Measurements from ENCODE around the gene FUZ. TPM values are rescaled to one million over a fixed set of nuclear protein-coding genes. Genes with fewer than 3 reads are reported as not detected.
A peak's percentile ranks its signal among the peaks of the same experiment; 100 is the strongest.

Gene FUZ
- total RNA-seq, 1 experiment from 2014 or later: 13.9 TPM

GRCh38 chr19:49855676-49856573 is 42.8 kb upstream of the FUZ start:
- no peak for DNase-seq (ENCODE audit: low read depth, low spot score)
- Histone ChIP-seq H3K9me3 (ENCODE audit: control insufficient read depth, insufficient read depth, low read depth, low read length) (no peaks in the 10 kb centered on the region), H3K27me3 (ENCODE audit: control insufficient read depth, insufficient read depth, low read length) (no peaks in the 10 kb centered on the region), H3K4me1 (ENCODE audit: control insufficient read depth, insufficient read depth, low read length) (peaks cover 40% of the 10 kb centered on the region), H3K4me3 (ENCODE audit: low read depth in 2 of 2, low read length in 2 of 2) (no peak overlapping the region), H3K36me3 (ENCODE audit: control insufficient read depth, insufficient read depth, low read length) (no peaks in the 10 kb centered on the region), H3K27ac (ENCODE audit: low read length) (peak overlapping the region; percentile 39; the same call in 1 of the 2 replicates)
- in situ Hi-C loops (cut with HindIII; ENCODE audit: low pct_unique_long_range_greater_than_20kb, low sequenced_read_pairs): no loop called here
- ChIA-PET CTCF (no interaction called here), POLR2A (no interaction called here)
- TSS peak; percentile 54 for BruUV-seq (replicated peaks)
- TF ChIP-seq TCF7L2 (IDR thresholded peaks at IDR 0.05; ENCODE audit: low read depth, low read length) (no peak), POLR2AphosphoS5 (IDR thresholded peaks at IDR 0.05; ENCODE audit: low read depth, low read length) (peak; percentile 17; the same call in 1 of the 2 replicates), SIN3A (IDR thresholded peaks at IDR 0.05; ENCODE audit: borderline replicate concordance, insufficient read depth, low read depth, low read length) (peak; percentile 34), REST (IDR thresholded peaks at IDR 0.05; ENCODE audit: insufficient read depth in 1 of 2, low read depth in 2 of 2, low read length in 1 of 2) (no peak), CTCF (IDR thresholded peaks at IDR 0.05) (no peak)
- 0 out of 2 replicates have a peak, but pooled peaks have one; percentile 2 for ATAC-seq
- intact Hi-C loops (cut with micrococcal nuclease; ENCODE audit: unreplicated experiment): no loop called here

GRCh38 chr19:49855277-49855675 is 42.2 kb upstream of the FUZ start:
- DNase-seq (ENCODE audit: low read depth, low spot score) (no peak), ATAC-seq (no peak)
- H3K27me3 ChIP-seq (ENCODE audit: control insufficient read depth, insufficient read depth, low read length): no peaks in the 10 kb centered on the region
- TF ChIP-seq TCF7L2 (IDR thresholded peaks at IDR 0.05; ENCODE audit: low read depth, low read length) (no peak), REST (IDR thresholded peaks at IDR 0.05; ENCODE audit: insufficient read depth in 1 of 2, low read depth in 2 of 2, low read length in 1 of 2) (no peak), SIN3A (IDR thresholded peaks at IDR 0.05; ENCODE audit: borderline replicate concordance, insufficient read depth, low read depth, low read length) (no peak), CTCF (IDR thresholded peaks at IDR 0.05) (no peak), POLR2AphosphoS5 (IDR thresholded peaks at IDR 0.05; ENCODE audit: low read depth, low read length) (no peak)
- in situ Hi-C loops (cut with HindIII; ENCODE audit: low pct_unique_long_range_greater_than_20kb, low sequenced_read_pairs) (no loop called here), intact Hi-C loops (cut with micrococcal nuclease; ENCODE audit: unreplicated experiment) (no loop called here)
- H3K4me1 ChIP-seq (ENCODE audit: control insufficient read depth, insufficient read depth, low read length): peaks cover 33% of the 10 kb centered on the region
- no peaks in the 10 kb centered on the region for H3K36me3 ChIP-seq (ENCODE audit: control insufficient read depth, insufficient read depth, low read length)
- CTCF ChIA-PET: no interaction called here
- POLR2A ChIA-PET: no interaction called here
- no peak overlapping the region for H3K4me3 ChIP-seq (ENCODE audit: low read depth in 2 of 2, low read length in 2 of 2)
- peak overlapping the region; percentile 39; the same call in 1 of the 2 replicates for H3K27ac ChIP-seq (ENCODE audit: low read length)
- H3K9me3 ChIP-seq (ENCODE audit: control insufficient read depth, insufficient read depth, low read depth, low read length): no peaks in the 10 kb centered on the region
- BruUV-seq (replicated peaks): no TSS peak
